ENCODE results near the gene SNRK.

Gene SNRK

DNA sequence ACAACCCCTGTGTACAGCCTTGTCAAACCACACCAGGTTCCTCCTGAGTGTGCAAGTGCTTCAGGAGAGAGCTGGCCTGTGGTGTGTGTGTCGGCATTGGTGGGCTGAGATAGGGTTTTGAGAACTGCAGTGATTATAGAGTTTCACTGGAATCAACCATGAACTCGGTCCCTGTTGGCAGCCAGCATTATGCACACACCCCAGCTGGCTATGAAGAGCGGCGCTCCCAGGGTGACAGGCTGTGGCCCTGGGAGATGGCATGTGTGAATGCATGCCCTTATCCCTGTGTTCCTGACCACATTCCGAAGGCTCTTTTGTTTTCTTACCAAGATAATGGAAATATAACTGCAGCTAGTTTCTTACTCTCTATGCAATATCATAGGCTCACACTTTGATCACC, 101.8 kb downstream of the SNRK start:
- DNase-seq (no peak), ATAC-seq (ENCODE audit: insufficient read depth, low read depth) (no peak)
- no peak for TF ChIP-seq EZH2 (IDR thresholded peaks at IDR 0.05; ENCODE audit: borderline replicate concordance, low read depth, low read length, severe bottlenecking)
- no peak for TF ChIP-seq CTCF (IDR thresholded peaks at IDR 0.05; ENCODE audit: borderline replicate concordance, extremely low read depth, low read length, poor library complexity, severe bottlenecking)
- no peaks in the 10 kb centered on the region for H3K9me3 ChIP-seq (ENCODE audit: insufficient read depth, low read length, severe bottlenecking)
- no peaks in the 10 kb centered on the region for H3K4me1 ChIP-seq (ENCODE audit: insufficient read depth, low read length)
- no peak overlapping the region for H3K9ac ChIP-seq (ENCODE audit: low read depth, low read length)
- no peak overlapping the region for H3K4me3 ChIP-seq (ENCODE audit: low read depth in 1 of 2, low read length in 2 of 2)
- H3K36me3 ChIP-seq (ENCODE audit: insufficient read depth, low read length): no peaks in the 10 kb centered on the region
- H2AFZ ChIP-seq (ENCODE audit: low read depth, low read length): no peak overlapping the region
- no peaks in the 10 kb centered on the region for H3K27me3 ChIP-seq (ENCODE audit: insufficient read depth, low read length, poor library complexity)
- H3K4me2 ChIP-seq (ENCODE audit: insufficient read depth, low read length): no peak overlapping the region
- no peaks in the 10 kb centered on the region for H4K20me1 ChIP-seq (ENCODE audit: insufficient read depth, low read length)
- no peaks in the 10 kb centered on the region for H3K79me2 ChIP-seq (ENCODE audit: insufficient read depth, low read length)
- H3K27ac ChIP-seq (ENCODE audit: low read length): no peak overlapping the region

DNA sequence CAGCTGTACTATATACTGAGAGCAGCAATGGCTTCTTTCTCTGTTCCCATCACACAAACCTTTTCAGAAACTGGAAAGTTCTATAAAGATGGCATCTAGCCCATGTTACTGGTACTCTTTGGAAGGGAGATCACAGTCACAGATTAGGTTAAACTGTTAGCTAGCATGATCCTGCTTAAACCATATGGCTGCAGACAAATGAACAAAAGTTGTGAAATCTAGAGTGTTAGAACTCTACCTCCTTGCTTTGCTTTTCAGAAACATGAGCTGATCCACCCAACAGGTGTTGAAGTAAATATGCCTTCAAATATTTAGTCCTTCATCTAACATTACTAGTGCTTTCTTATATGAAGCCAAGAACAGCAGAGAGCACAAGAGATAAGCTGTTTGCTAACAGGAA, 102.6 kb downstream of the SNRK start:
- Histone ChIP-seq H3K79me2 (ENCODE audit: insufficient read depth, low read length) (no peaks in the 10 kb centered on the region), H2AFZ (ENCODE audit: low read depth, low read length) (no peak overlapping the region), H3K9ac (ENCODE audit: low read depth, low read length) (no peak overlapping the region), H3K9me3 (ENCODE audit: insufficient read depth, low read length, severe bottlenecking) (no peaks in the 10 kb centered on the region), H3K27me3 (ENCODE audit: insufficient read depth, low read length, poor library complexity) (no peaks in the 10 kb centered on the region), H3K36me3 (ENCODE audit: insufficient read depth, low read length) (no peaks in the 10 kb centered on the region), H3K4me2 (ENCODE audit: insufficient read depth, low read length) (no peak overlapping the region), H3K4me1 (ENCODE audit: insufficient read depth, low read length) (no peaks in the 10 kb centered on the region), H4K20me1 (ENCODE audit: insufficient read depth, low read length) (no peaks in the 10 kb centered on the region), H3K4me3 (ENCODE audit: low read depth in 1 of 2, low read length in 2 of 2) (no peak overlapping the region), H3K27ac (ENCODE audit: low read length) (no peak overlapping the region)
- DNase-seq (no peak), ATAC-seq (ENCODE audit: insufficient read depth, low read depth) (no peak)
- TF ChIP-seq EZH2 (IDR thresholded peaks at IDR 0.05; ENCODE audit: borderline replicate concordance, low read depth, low read length, severe bottlenecking) (no peak), CTCF (IDR thresholded peaks at IDR 0.05; ENCODE audit: borderline replicate concordance, extremely low read depth, low read length, poor library complexity, severe bottlenecking) (no peak)

GRCh38 chr3:43389388-43390254, 103.3 kb downstream of the SNRK start:
- H3K4me3 ChIP-seq (ENCODE audit: low read depth in 1 of 2, low read length in 2 of 2): no peak overlapping the region
- H3K4me2 ChIP-seq (ENCODE audit: insufficient read depth, low read length): no peak overlapping the region
- H3K27ac ChIP-seq (ENCODE audit: low read length): no peak overlapping the region
- no peaks in the 10 kb centered on the region for H4K20me1 ChIP-seq (ENCODE audit: insufficient read depth, low read length)
- DNase-seq: no peak
- TF ChIP-seq CTCF (IDR thresholded peaks at IDR 0.05; ENCODE audit: borderline replicate concordance, extremely low read depth, low read length, poor library complexity, severe bottlenecking) (no peak), EZH2 (IDR thresholded peaks at IDR 0.05; ENCODE audit: borderline replicate concordance, low read depth, low read length, severe bottlenecking) (no peak)
- H3K4me1 ChIP-seq (ENCODE audit: insufficient read depth, low read length): no peaks in the 10 kb centered on the region
- no peaks in the 10 kb centered on the region for H3K27me3 ChIP-seq (ENCODE audit: insufficient read depth, low read length, poor library complexity)
- no peaks in the 10 kb centered on the region for H3K36me3 ChIP-seq (ENCODE audit: insufficient read depth, low read length)
- no peaks in the 10 kb centered on the region for H3K79me2 ChIP-seq (ENCODE audit: insufficient read depth, low read length)
- no peaks in the 10 kb centered on the region for H3K9me3 ChIP-seq (ENCODE audit: insufficient read depth, low read length, severe bottlenecking)
- ATAC-seq (ENCODE audit: insufficient read depth, low read depth): no peak
- no peak overlapping the region for H2AFZ ChIP-seq (ENCODE audit: low read depth, low read length)
- no peak overlapping the region for H3K9ac ChIP-seq (ENCODE audit: low read depth, low read length)

Measured in DND-41 (cell line).